Upper lobe of left lung (tissue), 6 donors: Measurements from ENCODE around the gene ANKRD1. TPM values are rescaled to one million over a fixed set of nuclear protein-coding genes. Genes with fewer than 3 reads are reported as not detected.
A peak's percentile ranks its signal among the peaks of the same experiment; 100 is the strongest.

ENCODE experiments used
- ATAC-seq, 2 donors: fragments of 200-7000 bp; cut with Tn5 transposase; one replicate each; pipeline ENCODE4 v1.9.1; 2022; ENCODE audit warnings: mild to moderate bottlenecking in 2 of 2, moderate library complexity in 2 of 2; ENCODE audit not compliant: low FRiP score in 2 of 2
- DNase-seq, 2 donors: peaks; one replicate each; pipeline ENCODE4 v3.0.0-alpha.2; 2019 to 2020
- H3K27ac ChIP-seq, 4 donors: fragments of 200-600 bp; sonication (generic); one replicate each; pipeline ENCODE4 v1.5.1; 2016 to 2019
- H3K27me3 ChIP-seq, 4 donors: fragments of 200-600 bp; sonication (generic); one replicate each; pipeline ENCODE4 v1.5.1; 2017 to 2019
- H3K36me3 ChIP-seq, 4 donors: fragments of 200-600 bp; sonication (generic); one replicate each; pipeline ENCODE4 v1.5.1; 2016 to 2019
- H3K4me1 ChIP-seq, 4 donors: fragments of 200-600 bp; sonication (generic); one replicate each; pipeline ENCODE4 v1.5.1; 2018 to 2019
- H3K4me3 ChIP-seq, 4 donors: fragments of 200-600 bp; sonication (generic); one replicate each; pipeline ENCODE4 v1.5.1; 2017 to 2019; ENCODE audit warnings: mild to moderate bottlenecking in 2 of 4, moderate library complexity in 1 of 4
- H3K9me3 ChIP-seq, 4 donors: fragments of 200-600 bp; sonication (generic); one replicate each; pipeline ENCODE4 v1.5.1; 2018 to 2019
- EP300 ChIP-seq, 4 donors: sonication (generic); formaldehyde crosslinking; IDR thresholded peaks; one replicate each; pipeline ENCODE4 v1.5.1; 2017; ENCODE audit warnings: antibody characterized with exemption in 4 of 4, control low read depth in 2 of 4
- POLR2A ChIP-seq, 4 donors: fragments of 450-650 bp; IDR thresholded peaks; one replicate each; pipeline ENCODE4 v1.5.1; 2016 to 2017; ENCODE audit warnings: antibody characterized with exemption in 4 of 4, mild to moderate bottlenecking in 2 of 4
- POLR2AphosphoS5 ChIP-seq, 2 donors: sonication (generic); formaldehyde crosslinking; IDR thresholded peaks; one replicate each; pipeline ENCODE4 v1.5.1; 2017; ENCODE audit warnings: antibody characterized with exemption in 2 of 2
- WGBS, 2 donors: methylation state at CpG; one replicate each; pipeline ENCODE4 v1.1.5; 2017 to 2018; 5-methylcytosine and 5-hydroxymethylcytosine counted together
- total RNA-seq, 6 donors: library from RNA; depleted of rRNA in 4 of 6; stranded (reverse); fragments of >200 nt in 4 of 6; gene quantifications; one replicate each; pipeline versions ENCODE4 v1.1.0 to v1.2.1, GENCODE V29; 2016 to 2021
- TF ChIP-seq, protein P1 (sequence below), 6 experiments: fragments of 450-650 bp in 4 of 6; fragments of 200-600 bp in 2 of 6; sonication (generic) in 2 of 6; IDR thresholded peaks; one replicate each; pipeline ENCODE4 v1.5.1; 2016 to 2019; ENCODE audit warnings: antibody characterized with exemption in 6 of 6
- donor health status: DM: no; HTN: no; CAD: no; lungs with moderate emphysema.
- donor health status: DM: no; HTN: yes; CAD: no; lungs with severe emphysema.

Gene ANKRD1
- 100 to 1,000 TPM in 2 of 6 donors, 10 to 100 TPM in 3, not detected in 1; 28.0 to 223 (median 46.6) TPM for total RNA-seq

DNA sequence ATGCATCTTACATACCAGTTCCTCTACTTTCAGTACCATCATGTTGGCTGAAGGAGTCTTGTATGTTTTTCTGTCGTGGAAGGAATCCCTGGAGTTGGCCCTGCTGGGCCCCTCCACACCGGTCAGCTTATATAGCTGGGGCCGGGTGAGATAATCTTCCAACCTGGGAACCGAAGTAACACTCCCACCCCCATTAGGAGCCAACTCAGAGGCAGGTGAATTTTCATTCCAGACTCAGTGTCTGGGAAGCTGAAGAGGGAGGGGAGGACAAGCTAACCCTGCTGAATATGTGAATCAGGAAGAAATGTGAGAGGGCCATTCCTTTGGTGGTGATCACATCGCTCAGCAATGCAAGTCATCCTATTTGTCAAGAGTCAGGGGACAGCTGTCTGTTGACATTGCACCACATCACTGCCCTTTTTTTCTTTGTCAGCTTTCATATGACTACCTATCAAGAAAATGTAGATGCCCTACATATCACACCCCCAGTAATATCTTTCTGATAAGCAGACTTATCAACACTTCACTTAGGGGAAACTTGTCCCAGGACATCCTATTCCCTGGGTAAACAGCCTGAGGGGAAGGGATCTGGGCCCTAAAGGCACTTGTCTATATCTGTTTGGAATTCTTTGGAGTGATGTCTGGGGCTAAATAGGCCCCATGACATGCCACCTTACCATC lies at the start of gene ANKRD1:
TSS of gene ANKRD1 (minus strand) at position 102 of the 681 bp plus-strand sequence. CDS start at position 42, 60 bp downstream.
- Histone ChIP-seq H3K4me3 (peak within 1 kb of the TSS in 1 of 4 donors; percentile 11), H3K27me3 (no peaks in the 10 kb centered on the region), H3K27ac (peak within 1 kb of the TSS in 1 of 4 donors; percentile 14), H3K4me1 (peaks cover 0 to 5% (median 0%) of the 10 kb centered on the region in 4 donors), H3K9me3 (no peaks in the 10 kb centered on the region), H3K36me3 (no peaks in the 10 kb centered on the region)
- WGBS, 2 donors, result 64 to 73% methylated on average over 5 of the region's 5 CpGs
- TF ChIP-seq EP300 (IDR thresholded peaks at IDR 0.05) (no peak), POLR2AphosphoS5 (IDR thresholded peaks at IDR 0.05) (peak; percentile 30 to 42)
- ATAC-seq (peak; percentile 47 to 69), DNase-seq (no peak)

DNA sequence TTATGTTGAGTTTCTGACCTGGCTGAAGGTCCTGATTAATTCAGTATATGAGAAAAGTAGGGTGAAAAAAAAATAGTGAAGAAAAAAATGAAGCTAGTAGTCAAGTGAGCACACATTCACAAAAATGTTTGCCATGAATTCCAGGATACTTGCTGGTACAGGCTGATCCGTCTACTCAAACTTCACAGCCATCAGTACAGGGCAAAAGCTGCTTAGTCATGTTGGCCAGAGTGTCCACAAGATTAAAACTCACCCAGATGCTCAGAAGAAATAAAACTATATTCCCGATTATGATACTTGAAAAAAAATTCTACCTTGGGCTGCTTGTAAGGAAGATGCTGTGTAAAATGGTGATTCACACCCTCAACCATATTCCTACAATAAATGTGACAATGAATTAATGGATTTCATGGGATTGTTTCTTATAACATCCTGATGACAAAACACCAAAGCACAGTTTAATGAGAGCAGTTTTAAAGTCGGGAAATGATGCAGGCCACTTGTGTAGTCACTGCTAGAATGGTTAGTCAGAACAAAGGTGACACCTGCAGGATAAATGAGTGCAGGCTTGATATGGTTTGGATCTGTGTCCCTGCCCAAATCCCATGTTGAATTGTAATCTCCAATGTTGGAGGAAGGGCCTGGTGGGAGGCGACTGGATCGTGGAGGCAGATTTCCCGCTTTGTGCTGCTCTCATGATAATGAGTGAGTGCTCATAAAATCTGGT lies 49.2 kb upstream of the ANKRD1 start:
- no peak for ATAC-seq
- no peak for DNase-seq
- no peak overlapping the region for H3K27ac ChIP-seq
- H3K9me3 ChIP-seq, result no peaks in the 10 kb centered on the region
- H3K4me1 ChIP-seq, result peaks cover 0 to 4% (median 0%) of the 10 kb centered on the region in 4 donors
- no peak overlapping the region for H3K4me3 ChIP-seq
- TF ChIP-seq POLR2AphosphoS5 (IDR thresholded peaks at IDR 0.05) (no peak), EP300 (IDR thresholded peaks at IDR 0.05) (no peak), POLR2A (IDR thresholded peaks at IDR 0.05) (no peak)
- TF ChIP-seq, protein P1, sequence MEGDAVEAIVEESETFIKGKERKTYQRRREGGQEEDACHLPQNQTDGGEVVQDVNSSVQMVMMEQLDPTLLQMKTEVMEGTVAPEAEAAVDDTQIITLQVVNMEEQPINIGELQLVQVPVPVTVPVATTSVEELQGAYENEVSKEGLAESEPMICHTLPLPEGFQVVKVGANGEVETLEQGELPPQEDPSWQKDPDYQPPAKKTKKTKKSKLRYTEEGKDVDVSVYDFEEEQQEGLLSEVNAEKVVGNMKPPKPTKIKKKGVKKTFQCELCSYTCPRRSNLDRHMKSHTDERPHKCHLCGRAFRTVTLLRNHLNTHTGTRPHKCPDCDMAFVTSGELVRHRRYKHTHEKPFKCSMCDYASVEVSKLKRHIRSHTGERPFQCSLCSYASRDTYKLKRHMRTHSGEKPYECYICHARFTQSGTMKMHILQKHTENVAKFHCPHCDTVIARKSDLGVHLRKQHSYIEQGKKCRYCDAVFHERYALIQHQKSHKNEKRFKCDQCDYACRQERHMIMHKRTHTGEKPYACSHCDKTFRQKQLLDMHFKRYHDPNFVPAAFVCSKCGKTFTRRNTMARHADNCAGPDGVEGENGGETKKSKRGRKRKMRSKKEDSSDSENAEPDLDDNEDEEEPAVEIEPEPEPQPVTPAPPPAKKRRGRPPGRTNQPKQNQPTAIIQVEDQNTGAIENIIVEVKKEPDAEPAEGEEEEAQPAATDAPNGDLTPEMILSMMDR (IDR thresholded peaks at IDR 0.05), result peak in 1 of 6 experiments; percentile 26
- 77 to 89% methylated on average over 6 of the region's 6 CpGs for WGBS, 2 donors
- no peaks in the 10 kb centered on the region for H3K36me3 ChIP-seq
- H3K27me3 ChIP-seq, result no peaks in the 10 kb centered on the region

DNA sequence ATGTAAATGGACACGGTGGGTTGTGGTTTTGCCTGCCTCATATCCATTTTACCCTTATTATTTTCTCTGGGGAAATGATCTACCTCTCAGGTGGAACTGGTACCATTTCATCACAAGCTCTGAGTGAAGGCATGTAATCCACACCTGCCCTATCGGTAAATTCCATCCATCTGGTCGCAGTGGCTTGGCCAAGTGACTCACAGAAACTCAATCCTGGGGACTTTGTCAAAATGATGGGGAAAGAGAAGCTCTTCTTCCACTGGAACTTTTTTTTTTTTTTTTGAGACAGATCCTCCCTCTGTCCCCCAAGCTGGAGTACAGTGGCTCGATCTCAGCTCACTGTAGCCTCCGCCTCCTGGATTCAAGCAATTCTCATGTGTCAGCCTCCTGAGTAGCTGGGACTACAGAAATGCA lies 48.2 kb upstream of the ANKRD1 start:
- Histone ChIP-seq H3K4me1 (peaks cover 0 to 4% (median 2%) of the 10 kb centered on the region in 4 donors), H3K27me3 (no peaks in the 10 kb centered on the region), H3K36me3 (no peaks in the 10 kb centered on the region), H3K9me3 (no peaks in the 10 kb centered on the region), H3K4me3 (no peak overlapping the region), H3K27ac (no peak overlapping the region)
- WGBS, 2 donors, result 71 to 94% methylated on average over 5 of the region's 5 CpGs
- ATAC-seq, result no peak
- TF ChIP-seq EP300 (IDR thresholded peaks at IDR 0.05) (no peak), POLR2AphosphoS5 (IDR thresholded peaks at IDR 0.05) (no peak), POLR2A (IDR thresholded peaks at IDR 0.05) (no peak)
- TF ChIP-seq, protein P1 (IDR thresholded peaks at IDR 0.05), result no peak
- DNase-seq, result no peak

DNA sequence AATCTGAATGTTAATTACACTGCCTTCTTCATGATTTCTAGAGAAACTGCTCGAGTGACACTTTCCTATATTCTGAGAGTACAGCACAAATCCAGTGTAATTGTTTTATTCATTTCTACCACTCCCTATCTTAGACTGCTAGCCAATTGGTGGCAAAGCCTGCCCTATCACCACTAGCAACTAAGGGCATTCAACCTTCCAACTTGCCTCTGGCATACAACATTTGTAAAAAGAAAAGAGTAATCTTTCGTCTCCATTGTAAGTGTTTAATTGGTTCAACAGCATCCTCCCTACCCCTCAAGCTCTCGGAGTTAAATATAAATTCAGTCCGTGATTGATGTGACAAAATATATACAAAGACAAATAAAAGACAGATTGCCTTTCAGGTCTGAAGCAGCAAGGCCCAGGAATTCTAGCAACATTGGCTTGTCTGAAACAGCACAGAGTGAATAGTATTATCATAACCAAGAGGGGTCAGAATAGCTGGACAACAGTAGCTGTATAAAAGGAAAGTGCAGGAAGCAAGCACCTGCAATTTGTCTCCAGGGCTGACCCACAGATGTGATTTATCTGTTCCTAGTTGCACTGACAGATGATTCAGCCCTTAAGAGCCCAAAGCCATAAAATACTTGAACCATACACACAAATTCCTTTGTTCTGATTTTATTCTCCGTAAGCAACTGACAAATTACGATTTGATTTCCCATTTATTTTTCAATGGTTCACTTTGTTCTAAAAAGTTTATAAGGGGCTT lies 47.6 kb upstream of the ANKRD1 start:
- Histone ChIP-seq H3K27me3 (no peaks in the 10 kb centered on the region), H3K27ac (no peak overlapping the region), H3K9me3 (no peaks in the 10 kb centered on the region), H3K4me1 (peaks cover 0 to 4% (median 2%) of the 10 kb centered on the region in 4 donors), H3K4me3 (no peak overlapping the region), H3K36me3 (no peaks in the 10 kb centered on the region)
- DNase-seq (no peak), ATAC-seq (no peak)
- 70 to 72% methylated on average over 6 of the region's 6 CpGs for WGBS, 2 donors
- TF ChIP-seq EP300 (IDR thresholded peaks at IDR 0.05) (no peak), POLR2A (IDR thresholded peaks at IDR 0.05) (no peak), POLR2AphosphoS5 (IDR thresholded peaks at IDR 0.05) (no peak)
- TF ChIP-seq, protein P1 (IDR thresholded peaks at IDR 0.05), result no peak

DNA sequence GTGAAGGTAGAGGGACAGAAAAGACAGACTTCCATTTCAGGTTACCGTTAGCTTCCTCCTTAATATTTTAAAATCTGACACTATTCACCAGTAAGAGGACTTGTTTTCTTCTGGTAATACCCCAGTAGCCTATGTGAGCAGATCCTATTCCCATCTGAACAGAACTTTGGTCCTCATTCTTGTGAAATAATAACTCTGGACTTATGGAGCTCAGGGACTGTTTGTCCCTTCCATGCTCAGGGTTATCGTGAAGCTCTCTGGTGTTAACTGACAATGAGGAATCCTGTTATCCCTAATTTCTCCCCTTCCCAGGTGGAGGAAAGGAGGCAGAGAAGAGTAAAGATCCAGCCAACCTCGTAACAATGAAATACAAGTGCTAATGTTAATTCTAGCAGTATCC lies 47.0 kb upstream of the ANKRD1 start:
- Histone ChIP-seq H3K4me3 (no peak overlapping the region), H3K9me3 (no peaks in the 10 kb centered on the region), H3K4me1 (peaks cover 0 to 4% (median 2%) of the 10 kb centered on the region in 4 donors), H3K27ac (no peak overlapping the region), H3K27me3 (no peaks in the 10 kb centered on the region), H3K36me3 (no peaks in the 10 kb centered on the region)
- DNase-seq (no peak), ATAC-seq (no peak)
- WGBS, 2 donors, result 88 to 95% methylated on average over 3 of the region's 3 CpGs
- TF ChIP-seq POLR2A (IDR thresholded peaks at IDR 0.05), result no peak
- TF ChIP-seq EP300 (IDR thresholded peaks at IDR 0.05), result no peak
- no peak for TF ChIP-seq POLR2AphosphoS5 (IDR thresholded peaks at IDR 0.05)
- TF ChIP-seq, protein P1 (IDR thresholded peaks at IDR 0.05), result no peak
